Fibroblast of the aortic adventitia (primary cell): ENCODE data around the gene CHRD. TPM values are rescaled to one million over a fixed set of nuclear protein-coding genes. Genes with fewer than 3 reads are reported as not detected.

ENCODE experiments used
- DNase-seq: peaks from one replicate; pipeline ENCODE4 v3.0.0-alpha.2; 2010; ENCODE audit warnings: low read depth
- H3K4me3 ChIP-seq: 2 replicates; pipeline ENCODE4 v1.5.1; 2011; ENCODE audit warnings: low read depth, mild to moderate bottlenecking, control low read depth, low read length, moderate library complexity
- total RNA-seq: library from RNA; depleted of rRNA; stranded (reverse); fragments of >200 nt; gene quantifications from 2 replicates; pipeline ENCODE4 v1.2.3, GENCODE V29; 2012; ENCODE audit warnings: low replicate concordance
- TF ChIP-seq, protein P1 (sequence below): IDR thresholded peaks from 2 replicates; pipeline ENCODE4 v1.5.1; 2011; ENCODE audit warnings: mild to moderate bottlenecking, low read length, control low read depth, inconsistent platforms; ENCODE audit not compliant: insufficient read depth

CHRD gene
- total RNA-seq, 1 donor = 0.36 TPM

DNA sequence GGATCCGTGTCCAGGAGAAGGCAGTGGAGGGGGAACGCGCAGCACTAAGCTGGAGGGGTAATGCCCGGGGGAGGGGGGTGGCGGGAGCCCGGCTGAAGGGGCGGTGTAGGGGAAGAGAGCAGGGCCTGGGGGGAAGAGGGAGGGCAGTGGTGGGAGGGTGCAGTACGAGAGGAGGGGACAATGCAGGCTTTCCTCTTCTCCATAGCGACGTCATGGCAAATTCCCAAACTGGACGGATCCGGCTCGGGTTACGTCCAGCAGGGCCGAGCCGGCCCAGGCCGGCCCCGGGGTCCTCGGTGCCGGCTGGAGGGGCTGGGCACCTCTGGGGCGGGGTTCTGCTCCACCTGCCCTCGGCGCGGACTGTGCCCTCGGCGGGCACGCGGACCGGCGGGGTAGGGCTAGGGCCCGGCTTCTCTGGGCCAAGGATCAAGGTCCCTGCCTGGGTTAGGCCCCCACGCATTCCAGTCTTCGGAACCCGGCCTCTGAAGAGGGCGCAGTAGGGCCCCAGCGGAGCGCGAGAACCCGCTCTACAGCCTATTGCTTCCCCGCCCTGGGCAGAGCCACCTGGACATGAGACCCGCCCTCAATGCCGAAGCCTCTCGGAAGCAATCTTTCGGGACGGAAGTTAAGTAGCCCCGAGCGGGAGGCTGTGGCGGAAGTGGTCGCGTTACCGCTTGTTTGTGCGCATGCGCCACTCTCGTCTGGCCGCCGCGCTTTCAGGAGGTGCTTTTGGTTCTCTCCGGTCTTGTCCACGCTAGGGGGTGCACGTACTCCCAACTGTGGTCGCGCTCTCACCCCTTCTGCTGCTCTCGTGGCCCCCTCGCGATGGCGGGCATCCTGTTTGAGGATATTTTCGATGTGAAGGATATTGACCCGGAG is 16.9 kb upstream of the CHRD start:
- DNase-seq = peak; percentile 97
- peak overlapping the region; percentile 85 for H3K4me3 ChIP-seq
- TF ChIP-seq, protein P1, sequence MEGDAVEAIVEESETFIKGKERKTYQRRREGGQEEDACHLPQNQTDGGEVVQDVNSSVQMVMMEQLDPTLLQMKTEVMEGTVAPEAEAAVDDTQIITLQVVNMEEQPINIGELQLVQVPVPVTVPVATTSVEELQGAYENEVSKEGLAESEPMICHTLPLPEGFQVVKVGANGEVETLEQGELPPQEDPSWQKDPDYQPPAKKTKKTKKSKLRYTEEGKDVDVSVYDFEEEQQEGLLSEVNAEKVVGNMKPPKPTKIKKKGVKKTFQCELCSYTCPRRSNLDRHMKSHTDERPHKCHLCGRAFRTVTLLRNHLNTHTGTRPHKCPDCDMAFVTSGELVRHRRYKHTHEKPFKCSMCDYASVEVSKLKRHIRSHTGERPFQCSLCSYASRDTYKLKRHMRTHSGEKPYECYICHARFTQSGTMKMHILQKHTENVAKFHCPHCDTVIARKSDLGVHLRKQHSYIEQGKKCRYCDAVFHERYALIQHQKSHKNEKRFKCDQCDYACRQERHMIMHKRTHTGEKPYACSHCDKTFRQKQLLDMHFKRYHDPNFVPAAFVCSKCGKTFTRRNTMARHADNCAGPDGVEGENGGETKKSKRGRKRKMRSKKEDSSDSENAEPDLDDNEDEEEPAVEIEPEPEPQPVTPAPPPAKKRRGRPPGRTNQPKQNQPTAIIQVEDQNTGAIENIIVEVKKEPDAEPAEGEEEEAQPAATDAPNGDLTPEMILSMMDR = peak; percentile 69

DNA sequence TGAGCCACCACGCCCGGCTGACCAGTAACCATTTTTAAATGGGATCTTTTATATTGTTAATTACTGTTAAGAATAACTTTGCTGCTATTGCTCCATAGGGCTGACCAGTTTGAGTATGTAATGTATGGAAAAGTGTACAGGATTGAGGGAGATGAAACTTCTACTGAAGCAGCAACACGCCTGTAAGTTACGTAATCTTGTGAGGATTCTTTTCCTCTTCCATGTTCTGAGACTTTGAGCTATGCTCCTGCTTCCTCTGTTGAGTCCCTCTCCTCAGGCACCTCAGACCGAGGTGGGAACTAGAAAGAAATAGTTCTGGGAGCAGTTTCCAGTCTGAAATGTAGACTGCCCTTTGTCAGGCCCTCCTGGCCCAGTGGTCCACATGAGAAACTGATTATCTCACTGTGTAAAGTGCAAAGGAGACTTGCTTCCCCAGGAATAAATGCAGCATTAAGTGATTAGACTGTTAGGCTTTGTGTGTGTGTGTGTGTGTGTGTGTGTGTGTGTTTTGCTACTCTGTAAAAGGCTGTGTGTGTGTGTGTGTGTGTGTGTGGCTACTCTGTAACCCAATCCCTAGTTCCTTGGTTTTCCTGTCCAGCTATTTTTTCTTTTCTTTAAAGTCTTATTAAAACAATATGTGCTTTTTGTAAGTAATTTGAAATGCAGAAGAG is 13.1 kb upstream of the CHRD start:
- TF ChIP-seq, protein P1 = no peak
- peak; percentile 68 for DNase-seq
- H3K4me3 ChIP-seq = no peak overlapping the region

DNA sequence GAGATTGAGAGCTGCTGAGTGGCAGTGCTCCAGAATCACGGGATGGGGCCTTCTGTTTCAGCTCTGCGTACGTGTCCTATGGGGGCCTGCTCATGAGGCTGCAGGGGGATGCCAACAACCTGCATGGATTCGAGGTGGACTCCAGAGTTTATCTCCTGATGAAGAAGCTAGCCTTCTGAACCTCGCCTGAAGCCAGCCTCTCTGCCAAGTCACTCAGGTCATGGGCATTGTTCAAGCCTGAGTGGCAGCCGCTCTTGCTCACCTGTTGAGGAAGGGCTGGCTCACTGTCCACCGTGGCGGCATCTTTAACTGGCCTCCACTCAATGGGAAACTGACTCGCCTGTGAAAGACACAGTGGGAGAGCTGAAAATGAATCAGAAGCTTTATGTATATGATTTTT is 11.7 kb upstream of the CHRD start:
- no peak for DNase-seq
- H3K4me3 ChIP-seq = no peak overlapping the region
- TF ChIP-seq, protein P1 = no peak

DNA sequence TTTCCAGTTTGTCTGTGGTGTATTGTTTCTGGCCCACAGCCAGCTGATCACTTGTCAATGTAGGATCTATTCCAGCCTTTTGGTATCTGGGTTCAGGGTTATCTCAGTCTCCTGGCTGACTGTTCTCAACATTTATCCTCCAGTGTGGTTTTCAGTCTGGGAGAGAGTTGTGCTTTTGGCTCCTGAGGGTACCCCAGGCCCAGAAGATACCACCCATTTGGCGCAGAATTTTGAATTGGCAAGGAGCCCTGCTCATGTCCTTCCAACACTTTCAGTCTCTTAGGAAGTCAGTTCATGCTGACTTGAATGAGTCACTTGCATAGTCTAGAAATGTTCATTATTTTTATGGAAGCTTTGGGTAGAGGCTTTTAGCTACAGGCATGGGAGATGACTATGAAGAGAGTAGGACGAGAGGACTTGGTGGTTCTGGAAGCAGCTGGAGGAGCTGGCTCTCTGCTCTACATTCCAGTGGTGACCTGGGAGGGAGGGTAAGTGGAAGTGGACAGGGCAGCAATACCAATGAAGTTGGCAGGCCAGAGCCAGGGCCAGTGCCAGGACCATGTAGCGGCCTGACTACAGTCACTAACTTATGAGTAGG is 11.2 kb upstream of the CHRD start:
- peak; percentile 90 for DNase-seq
- TF ChIP-seq, protein P1 = no peak
- no peak overlapping the region for H3K4me3 ChIP-seq

DNA sequence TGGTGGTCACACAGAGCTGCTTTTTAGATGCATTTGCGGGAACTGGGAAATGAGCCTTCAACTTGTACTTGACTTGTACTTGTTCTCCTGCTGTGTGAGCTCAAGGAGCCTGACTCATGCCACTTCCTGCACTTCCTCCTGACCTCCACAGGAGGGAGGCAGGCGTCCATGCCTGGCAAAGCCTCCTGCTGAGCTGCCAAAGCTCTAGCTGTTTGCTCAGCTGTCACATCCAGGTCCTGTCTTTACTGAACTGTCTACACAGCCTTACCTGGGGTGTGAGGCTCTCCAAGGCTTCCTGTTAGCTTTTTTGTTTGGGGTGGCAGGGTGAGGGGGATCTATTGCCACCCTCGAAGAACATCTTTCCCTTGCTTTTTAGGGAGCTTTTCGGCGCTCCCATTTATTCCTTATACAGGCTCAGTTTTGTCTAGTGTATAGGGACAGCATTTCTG is 8.3 kb upstream of the CHRD start:
- TF ChIP-seq, protein P1 = peak; percentile 100

DNA sequence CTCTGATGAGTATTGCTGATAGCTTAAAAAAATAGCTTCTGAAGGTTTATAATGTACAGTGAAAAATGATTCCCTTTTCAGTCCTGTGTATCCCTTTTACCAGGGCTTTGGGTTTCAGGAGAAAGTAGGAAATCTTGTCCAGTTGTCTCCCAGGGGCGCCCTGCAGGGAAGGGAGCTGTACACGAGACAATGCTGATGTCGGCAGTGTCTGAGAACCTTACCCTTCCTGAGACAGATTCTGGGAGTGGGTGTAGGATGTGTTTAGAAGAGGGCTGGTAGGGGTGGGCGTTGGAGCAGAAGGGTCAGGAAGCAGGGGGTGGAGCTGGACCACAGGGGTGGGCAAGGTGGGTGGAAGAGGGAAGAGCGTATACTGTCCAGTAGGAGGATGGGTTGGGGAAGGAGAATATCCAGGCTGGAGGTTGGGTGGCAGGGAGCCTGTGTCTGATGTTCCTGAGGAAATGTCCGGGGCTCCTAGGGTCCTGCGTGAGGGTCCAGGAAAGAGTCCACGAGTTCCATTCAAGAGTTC is 7.5 kb upstream of the CHRD start:
- TF ChIP-seq, protein P1 = no peak
- H3K4me3 ChIP-seq = no peak overlapping the region
- DNase-seq = no peak

More for the DNA sequence above, 8.3 kb upstream of the CHRD start:
- no peak overlapping the region for H3K4me3 ChIP-seq
- peak; percentile 90 for DNase-seq
